Esophagus (tissue), 2 donors: ENCODE measurements around the gene IL36B. TPM values are rescaled to one million over a fixed set of nuclear protein-coding genes. Genes with fewer than 3 reads are reported as not detected.

Experiments
- H3K27ac ChIP-seq, 2 donors: one replicate each; pipeline ENCODE4 v1.5.1; 2013; ENCODE audit warnings: low read depth in 2 of 2, mild to moderate bottlenecking in 2 of 2, inconsistent platforms in 1 of 2, low read length in 1 of 2, moderate library complexity in 1 of 2
- H3K27me3 ChIP-seq, 2 donors: one replicate each; pipeline ENCODE4 v1.6.1; 2013; ENCODE audit warnings: low read length in 2 of 2, control low read depth in 1 of 2, mild to moderate bottlenecking in 1 of 2; ENCODE audit not compliant: insufficient read depth in 2 of 2, control insufficient read depth in 1 of 2
- H3K36me3 ChIP-seq, 2 donors: one replicate each; pipeline ENCODE4 v1.6.1; 2013; ENCODE audit warnings: low read length in 1 of 2; ENCODE audit not compliant: control insufficient read depth in 2 of 2, insufficient read depth in 2 of 2
- H3K4me1 ChIP-seq, 2 donors: one replicate each; pipeline ENCODE4 v1.6.1; 2013; ENCODE audit warnings: low read length in 1 of 2; ENCODE audit not compliant: control insufficient read depth in 2 of 2, insufficient read depth in 2 of 2
- H3K4me3 ChIP-seq, 2 donors: one replicate each; pipeline ENCODE4 v1.5.1; 2013; ENCODE audit warnings: low read length in 2 of 2, mild to moderate bottlenecking in 2 of 2, low read depth in 1 of 2, moderate library complexity in 1 of 2
- H3K9me3 ChIP-seq, 2 donors: one replicate each; pipeline ENCODE4 v1.6.1; 2013; ENCODE audit warnings: mild to moderate bottlenecking in 2 of 2, low read depth in 1 of 2, low read length in 1 of 2, moderate library complexity in 1 of 2; ENCODE audit not compliant: control insufficient read depth in 2 of 2, insufficient read depth in 1 of 2
- WGBS, 2 donors: extraction: QIAGEN DNeasy Blood & Tissue Kit; methylation state at CpG; one replicate each; pipeline ENCODE4 v1.1.7; 2013; 5-methylcytosine and 5-hydroxymethylcytosine counted together
- polyA plus RNA-seq, 2 donors: library from polyadenylated mRNA; stranded (reverse); fragments of 200-250 nt; gene quantifications; one replicate each; pipeline ENCODE4 v1.2.3, GENCODE V29; 2013
- donor health status: healthy with polysubstance abuse.
- donor health status: Bipolar disorder and iron deficiency.

The IL36B gene
- polyA plus RNA-seq, 2 donors = 1.5 to 8.8 TPM

DNA sequence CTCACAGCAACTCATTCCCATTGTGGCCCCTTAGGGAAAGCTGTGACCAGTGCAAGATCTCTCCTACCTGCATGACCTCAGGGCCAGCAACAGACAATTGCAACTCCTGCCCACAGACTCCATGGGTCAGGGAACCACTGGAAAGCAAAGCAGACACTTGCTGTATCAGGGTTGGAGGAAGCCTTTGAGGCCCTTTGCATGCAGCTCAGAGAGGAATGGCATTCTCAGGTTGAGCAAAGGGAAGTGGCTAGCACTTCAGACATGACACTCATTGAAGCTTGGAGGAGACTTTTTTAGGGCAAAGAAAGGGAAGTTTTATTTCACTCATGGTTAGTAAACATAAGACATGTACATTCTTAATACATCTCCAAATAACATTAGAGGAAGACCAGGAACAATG lies 37.2 kb upstream of the IL36B start:
- Histone ChIP-seq H3K4me3 (no peak overlapping the region), H3K27me3 (no peaks in the 10 kb centered on the region), H3K36me3 (no peaks in the 10 kb centered on the region), H3K9me3 (no peaks in the 10 kb centered on the region), H3K27ac (no peak overlapping the region), H3K4me1 (no peaks in the 10 kb centered on the region)

DNA sequence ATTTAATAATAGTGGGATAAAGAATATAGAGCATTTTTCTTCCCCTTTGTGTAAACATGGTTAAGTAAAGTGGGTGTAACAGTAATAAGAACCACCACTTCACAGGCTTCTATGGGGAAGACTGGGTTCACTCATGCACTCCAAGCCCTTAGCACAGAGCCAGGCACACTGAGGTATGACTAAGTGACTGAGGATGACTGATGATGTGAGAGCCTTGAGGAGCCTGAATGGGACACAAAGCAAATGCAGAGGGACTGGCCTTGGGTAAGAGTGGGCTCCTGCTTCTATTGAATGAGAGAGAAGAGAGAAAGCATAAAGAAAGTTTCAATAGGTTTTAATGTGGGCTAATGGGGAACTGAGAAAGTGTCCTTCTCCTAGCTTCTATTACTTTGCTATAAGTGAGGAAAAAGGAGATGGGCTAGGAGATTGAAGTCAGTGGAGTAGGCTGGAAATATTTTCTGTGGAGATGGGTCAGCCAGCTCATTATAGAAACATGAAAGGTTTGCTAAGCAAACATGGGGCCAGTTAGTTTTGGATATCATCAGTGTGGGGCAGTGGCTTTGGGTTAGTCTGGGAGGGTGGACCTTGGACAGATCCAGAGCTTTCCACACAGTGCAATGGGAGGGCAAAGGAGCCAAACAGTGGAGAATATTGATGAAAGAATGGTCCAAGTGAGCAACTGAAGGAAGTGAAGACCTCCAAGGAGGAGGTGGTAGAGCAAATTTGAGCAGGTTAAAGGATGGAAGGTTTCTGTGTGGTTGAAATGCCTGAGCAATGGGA lies 35.7 kb upstream of the IL36B start:
- no peaks in the 10 kb centered on the region for H3K27me3 ChIP-seq
- H3K9me3 ChIP-seq = no peaks in the 10 kb centered on the region
- no peak overlapping the region for H3K4me3 ChIP-seq
- peaks cover 0 to 2% of the 10 kb centered on the region in 2 donors for H3K4me1 ChIP-seq
- H3K27ac ChIP-seq = no peak overlapping the region
- no peaks in the 10 kb centered on the region for H3K36me3 ChIP-seq

DNA sequence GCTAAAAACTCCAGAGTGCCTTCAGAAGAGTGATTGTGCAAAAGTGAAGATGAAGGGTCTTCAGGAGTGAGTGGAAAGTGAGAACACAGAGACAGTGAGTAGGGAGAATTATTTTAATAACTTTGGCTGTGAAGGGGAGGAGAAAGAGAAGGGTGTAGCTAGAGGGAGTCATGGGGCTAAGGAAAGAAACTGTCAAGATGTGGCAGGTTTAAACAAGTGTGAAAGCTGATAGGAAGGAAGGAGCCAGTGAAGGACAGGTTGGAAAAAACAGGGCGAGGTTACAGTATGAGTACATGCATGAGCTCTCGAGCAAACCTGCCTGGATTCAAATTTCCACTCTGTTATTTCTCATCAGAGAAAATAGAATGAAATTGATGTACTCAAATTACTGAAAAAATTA lies 32.9 kb upstream of the IL36B start:
- no peaks in the 10 kb centered on the region for H3K9me3 ChIP-seq
- no peaks in the 10 kb centered on the region for H3K36me3 ChIP-seq
- peak overlapping the region; percentile 72 to 84 for H3K27ac ChIP-seq
- H3K4me3 ChIP-seq = no peak overlapping the region
- 46 to 65% methylated on average over 2 of the region's 2 CpGs for WGBS, 2 donors
- H3K4me1 ChIP-seq = peaks cover 0 to 2% of the 10 kb centered on the region in 2 donors
- no peaks in the 10 kb centered on the region for H3K27me3 ChIP-seq

DNA sequence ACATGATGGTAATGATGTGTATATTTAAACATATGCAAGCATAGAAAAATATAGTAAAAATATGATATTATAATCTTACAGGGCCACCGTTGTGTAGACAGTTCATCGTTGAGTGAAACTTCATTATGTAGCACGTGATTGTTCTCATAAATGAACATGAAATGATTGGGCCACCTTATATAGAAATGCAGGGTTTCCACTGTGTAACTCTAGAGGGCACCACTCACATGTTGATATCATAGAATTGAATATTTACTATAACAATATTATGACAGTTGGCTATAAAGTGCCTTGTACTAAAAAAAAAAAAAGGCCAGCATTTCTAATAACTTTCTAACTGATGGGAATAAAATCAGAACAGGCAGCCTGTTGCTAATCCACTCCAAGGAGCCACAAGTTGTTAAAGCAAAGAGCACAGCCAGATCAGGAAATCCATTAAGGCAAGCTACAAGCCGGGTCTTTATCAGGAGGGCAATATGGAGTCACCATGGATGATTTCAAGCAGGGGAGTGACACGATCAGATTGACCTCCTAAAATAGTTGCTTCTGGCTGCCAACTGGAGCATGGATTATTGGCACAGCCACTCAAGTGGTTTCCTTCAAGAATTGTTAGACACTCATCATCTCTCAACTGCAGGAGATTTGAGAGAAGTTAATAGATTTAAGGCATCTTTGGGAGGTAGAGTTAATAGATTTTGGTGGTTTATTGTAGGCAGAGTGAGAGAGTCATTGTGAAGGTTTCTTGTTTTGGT lies 31.8 kb upstream of the IL36B start:
- Histone ChIP-seq H3K4me1 (peaks cover 0 to 2% of the 10 kb centered on the region in 2 donors), H3K36me3 (no peaks in the 10 kb centered on the region), H3K4me3 (no peak overlapping the region), H3K27me3 (no peaks in the 10 kb centered on the region), H3K9me3 (no peaks in the 10 kb centered on the region), H3K27ac (peak overlapping the region; percentile 36 to 39)
- WGBS, 2 donors = 41% methylated on average over 5 of the region's 5 CpGs

DNA sequence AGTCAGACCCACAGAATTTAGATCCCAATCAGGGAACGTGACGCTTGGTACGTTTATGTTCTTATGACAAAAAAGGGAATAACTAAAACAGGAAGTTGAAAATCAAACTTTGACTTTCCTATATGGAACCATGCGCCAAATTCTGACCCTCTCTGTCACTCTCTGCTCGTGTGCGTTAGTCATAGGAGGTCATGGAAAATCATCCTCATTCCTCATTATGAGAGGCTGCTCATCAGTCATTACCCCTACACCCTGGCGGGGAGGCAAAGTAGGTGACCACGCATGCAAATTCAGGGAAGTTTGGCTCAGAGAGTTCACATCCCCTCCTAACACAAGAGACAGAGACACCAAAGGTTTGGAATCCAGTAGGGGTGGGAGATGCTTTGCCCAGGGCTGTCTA lies 30.6 kb upstream of the IL36B start:
- H3K4me3 ChIP-seq = no peak overlapping the region
- H3K9me3 ChIP-seq = no peaks in the 10 kb centered on the region
- no peak overlapping the region for H3K27ac ChIP-seq
- H3K27me3 ChIP-seq = no peaks in the 10 kb centered on the region
- WGBS, 2 donors = 69 to 72% methylated on average over 8 of the region's 8 CpGs
- no peaks in the 10 kb centered on the region for H3K36me3 ChIP-seq
- peaks cover 0 to 2% of the 10 kb centered on the region in 2 donors for H3K4me1 ChIP-seq

DNA sequence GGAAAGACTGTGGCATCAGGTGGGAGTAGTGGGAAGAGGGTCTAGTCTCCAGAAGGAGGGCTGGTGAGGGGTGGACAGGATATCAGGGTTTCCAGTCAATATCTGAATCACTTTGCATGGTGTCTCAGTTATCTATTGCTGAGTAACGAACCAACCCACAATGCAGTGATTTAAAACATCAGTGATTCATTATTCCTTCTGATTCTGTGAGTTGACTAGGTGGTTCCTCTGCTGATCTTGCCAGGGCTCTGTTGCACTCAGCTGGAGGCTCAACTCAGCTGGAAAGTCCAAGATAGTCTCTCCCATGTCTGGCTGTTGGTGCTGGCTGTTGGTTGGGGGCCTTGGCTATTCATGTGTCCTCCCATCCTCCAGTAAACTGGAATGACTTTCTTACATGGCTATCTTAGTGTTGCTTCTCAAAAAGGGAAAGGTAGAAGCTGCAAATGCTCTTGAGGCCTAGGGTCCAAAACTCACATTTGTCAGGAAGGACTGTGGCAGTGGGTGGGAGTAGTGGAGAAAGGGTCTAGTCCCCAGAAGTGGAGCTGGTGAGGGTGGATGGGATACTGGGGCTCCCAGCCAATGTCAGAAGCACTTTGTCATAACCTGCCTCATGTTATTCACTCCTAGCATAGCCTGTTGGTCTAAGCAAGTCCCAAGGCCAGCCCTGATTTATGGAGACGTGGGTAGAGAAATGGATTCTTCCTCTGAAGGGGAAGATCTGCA lies 29.0 kb upstream of the IL36B start:
- WGBS, 2 donors = 50 to 66% methylated on average over 2 of the region's 2 CpGs
- Histone ChIP-seq H3K27me3 (no peaks in the 10 kb centered on the region), H3K36me3 (no peaks in the 10 kb centered on the region), H3K9me3 (no peaks in the 10 kb centered on the region), H3K4me3 (no peak overlapping the region), H3K27ac (peak overlapping the region in 1 of 2 donors; percentile 44), H3K4me1 (peaks cover 0 to 5% of the 10 kb centered on the region in 2 donors)

DNA sequence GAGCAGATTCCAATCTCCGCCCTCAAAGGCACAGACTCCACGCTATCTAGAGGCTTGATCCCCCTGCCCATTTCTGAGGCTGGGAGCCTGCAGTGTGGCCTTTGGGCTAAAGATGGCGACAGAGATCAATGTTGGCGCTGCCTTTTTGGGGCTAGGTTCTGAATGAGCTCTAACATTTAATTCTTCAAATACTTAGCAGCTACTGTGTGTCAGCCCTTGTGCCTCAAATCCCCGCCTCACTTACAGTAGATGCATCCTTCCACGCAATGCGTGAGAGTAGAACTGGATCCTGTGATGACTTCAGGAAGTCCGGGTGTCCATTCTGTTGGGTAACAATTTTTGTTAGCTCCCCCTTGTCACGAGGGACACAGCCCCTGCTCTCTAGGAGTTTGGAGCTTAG lies 27.5 kb upstream of the IL36B start:
- Histone ChIP-seq H3K27ac (peak overlapping the region; percentile 57 to 79), H3K27me3 (no peaks in the 10 kb centered on the region), H3K4me3 (no peak overlapping the region), H3K9me3 (no peaks in the 10 kb centered on the region), H3K4me1 (peaks cover 0 to 5% of the 10 kb centered on the region in 2 donors), H3K36me3 (no peaks in the 10 kb centered on the region)
- WGBS, 2 donors = 38 to 45% methylated on average over 9 of the region's 9 CpGs

DNA sequence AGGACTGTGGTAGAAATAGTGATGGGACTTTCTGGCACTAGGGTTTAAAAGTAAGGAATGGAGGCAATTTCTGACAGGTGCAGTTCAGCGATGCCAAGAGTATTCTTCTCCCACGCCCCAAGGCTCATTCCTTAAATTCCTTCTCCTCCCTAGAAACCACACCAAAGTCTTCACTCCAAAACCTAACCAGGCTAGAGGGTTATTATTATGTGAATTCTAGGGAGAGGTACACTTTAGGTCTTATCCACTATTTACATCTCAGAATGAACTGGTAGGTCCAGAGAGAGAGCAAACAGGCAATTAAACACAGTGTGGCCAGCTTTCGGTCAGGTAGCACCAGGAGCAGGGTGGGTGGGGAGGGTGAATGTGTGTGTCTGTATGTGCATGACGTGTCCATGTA lies 26.5 kb upstream of the IL36B start:
- Histone ChIP-seq H3K36me3 (no peaks in the 10 kb centered on the region), H3K27ac (peak overlapping the region; percentile 90 to 92), H3K9me3 (no peaks in the 10 kb centered on the region), H3K4me3 (no peak overlapping the region), H3K27me3 (no peaks in the 10 kb centered on the region), H3K4me1 (peaks cover 0 to 13% of the 10 kb centered on the region in 2 donors)
- WGBS, 2 donors = 47 to 72% methylated on average over 4 of the region's 4 CpGs

DNA sequence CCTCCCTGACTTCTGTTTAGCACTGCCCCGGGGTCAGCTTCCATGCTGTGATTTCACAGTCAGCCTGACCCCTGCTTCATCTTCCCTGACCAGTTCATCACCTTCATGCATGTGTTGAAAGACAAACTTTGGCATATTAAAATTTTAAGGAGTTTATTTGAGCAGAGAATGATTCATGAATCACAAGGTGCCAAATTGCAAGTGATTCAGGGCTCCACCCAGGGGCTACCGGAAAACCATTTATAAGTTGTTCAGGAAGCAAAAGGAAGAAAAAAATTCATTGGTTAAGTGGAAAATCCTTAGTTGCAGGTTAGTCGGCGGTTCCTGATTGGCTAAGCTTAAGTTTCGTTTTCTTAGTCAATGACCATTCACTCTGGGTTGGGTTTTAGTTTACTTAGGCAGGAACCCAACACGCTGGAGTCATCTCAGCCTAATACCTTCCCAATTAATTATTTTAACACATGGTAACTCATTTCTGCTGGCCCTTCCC lies 25.7 kb upstream of the IL36B start:
- no peaks in the 10 kb centered on the region for H3K36me3 ChIP-seq
- peak overlapping the region; percentile 90 to 97 for H3K27ac ChIP-seq
- H3K4me3 ChIP-seq = no peak overlapping the region
- WGBS, 2 donors = 30 to 41% methylated on average over 6 of the region's 6 CpGs
- H3K9me3 ChIP-seq = no peaks in the 10 kb centered on the region
- no peaks in the 10 kb centered on the region for H3K27me3 ChIP-seq
- H3K4me1 ChIP-seq = peaks cover 0 to 16% of the 10 kb centered on the region in 2 donors
